ENCODE measurements around the gene KCNN2. TPM values are rescaled to one million over a fixed set of nuclear protein-coding genes. Genes with fewer than 3 reads are reported as not detected.

Gene KCNN2
- total RNA-seq, 1 experiment from 2014 or later, result not detected

GRCh38 chr5:114438471-114438870, 76.6 kb downstream of the KCNN2 start:
- BruUV-seq (replicated peaks), result no TSS peak
- DNase-seq (ENCODE audit: low read depth, low spot score) (no peak), ATAC-seq (no peak)
- no peak for TF ChIP-seq CBX3 (IDR thresholded peaks at IDR 0.05; ENCODE audit: low read depth)
- Histone ChIP-seq H2AFZ (ENCODE audit: low read depth, low read length, poor library complexity, severe bottlenecking) (no peak overlapping the region), H3K9ac (ENCODE audit: low read length) (no peak overlapping the region), H4K20me1 (ENCODE audit: insufficient read depth) (no peaks in the 10 kb centered on the region), H3K4me1 (ENCODE audit: control insufficient read depth in 1 of 2, insufficient read depth in 2 of 2, low read length in 2 of 2) (no peaks in the 10 kb centered on the region), H3K79me2 (ENCODE audit: insufficient read depth, low read length) (no peaks in the 10 kb centered on the region), H3K36me3 (ENCODE audit: control insufficient read depth in 1 of 2, insufficient read depth in 2 of 2, low read length in 2 of 2) (no peaks in the 10 kb centered on the region), H3K27ac (ENCODE audit: low read depth, low read length) (no peak overlapping the region), H3K4me3 (replicated peaks in 1 of 2; ENCODE audit: low read depth in 1 of 2, low read length in 2 of 2) (no peak overlapping the region), H3K27me3 (ENCODE audit: insufficient read depth, low read length) (peaks cover 10% of the 10 kb centered on the region; the same call in 1 of the 2 replicates), H3K9me2 (ENCODE audit: insufficient read depth) (no peaks in the 10 kb centered on the region), H3K9me3 (ENCODE audit: control insufficient read depth in 1 of 2, insufficient read depth in 1 of 2, low read depth in 1 of 2, low read length in 2 of 2) (no peaks in the 10 kb centered on the region), H3K4me2 (ENCODE audit: low read length) (no peak overlapping the region)
- intact Hi-C loops (cut with micrococcal nuclease), result no loop called here
- POLR2A ChIA-PET, result no interaction called here
- CTCF ChIA-PET, result no interaction called here
- RAD21 ChIA-PET (ENCODE audit: low non-redundant PET in 1 of 2, low total read pairs in 2 of 2, uncharacterized antibody in 2 of 2, unreplicated experiment in 2 of 2), result no interaction called here

- DNase-seq (ENCODE audit: low read depth, low spot score) (no peak), ATAC-seq (peak; percentile 52)
- no peak overlapping the region for H2AFZ ChIP-seq (ENCODE audit: low read depth, low read length, poor library complexity, severe bottlenecking)
- no peak overlapping the region for H3K4me2 ChIP-seq (ENCODE audit: low read length)
- H3K36me3 ChIP-seq (ENCODE audit: control insufficient read depth in 1 of 2, insufficient read depth in 2 of 2, low read length in 2 of 2), result no peaks in the 10 kb centered on the region
- H3K9me2 ChIP-seq (ENCODE audit: insufficient read depth), result no peaks in the 10 kb centered on the region
- CTCF ChIA-PET, result interaction anchor here (0.7 to 4.4 kb wide), 12 partner anchors 13 to 835 kb away, joined by 3 to 26 read pairs (median 4); no protein-coding TSS in a partner anchor
- BruUV-seq (replicated peaks), result no TSS peak
- H3K27me3 ChIP-seq (ENCODE audit: insufficient read depth, low read length), result peaks cover 13% of the 10 kb centered on the region; the same call in 1 of the 2 replicates
- TF ChIP-seq POLR2AphosphoS5 (IDR thresholded peaks at IDR 0.05; ENCODE audit: low read depth, low read length) (no peak), CTCF (IDR thresholded peaks at IDR 0.05 in 2 of 3, conservative IDR thresholded peaks at IDR 0.05 in 1 of 3; ENCODE audit: borderline replicate concordance in 1 of 3, insufficient read depth in 1 of 3, low read depth in 2 of 3, low read length in 2 of 3) (peak in 2 of 3 experiments; percentile 15 to 48; a peak in 3 of 6 replicates)
- no peaks in the 10 kb centered on the region for H4K20me1 ChIP-seq (ENCODE audit: insufficient read depth)
- H3K9ac ChIP-seq (ENCODE audit: low read length), result no peak overlapping the region
- POLR2A ChIA-PET, result no interaction called here
- H3K4me3 ChIP-seq (replicated peaks in 1 of 2; ENCODE audit: low read depth in 1 of 2, low read length in 2 of 2), result no peak overlapping the region
- H3K4me1 ChIP-seq (ENCODE audit: control insufficient read depth in 1 of 2, insufficient read depth in 2 of 2, low read length in 2 of 2), result no peaks in the 10 kb centered on the region
- no peaks in the 10 kb centered on the region for H3K9me3 ChIP-seq (ENCODE audit: control insufficient read depth in 1 of 2, insufficient read depth in 1 of 2, low read depth in 1 of 2, low read length in 2 of 2)
- no peaks in the 10 kb centered on the region for H3K79me2 ChIP-seq (ENCODE audit: insufficient read depth, low read length)
- H3K27ac ChIP-seq (ENCODE audit: low read depth, low read length), result no peak overlapping the region
- RAD21 ChIA-PET (ENCODE audit: low non-redundant PET in 1 of 2, low total read pairs in 2 of 2, uncharacterized antibody in 2 of 2, unreplicated experiment in 2 of 2), result no interaction called here
- intact Hi-C loops (cut with micrococcal nuclease), result loop anchor here (5.0 kb wide), 1 partner anchor 640 kb away; no protein-coding TSS in a partner anchor
Measured at GRCh38 chr5:114447084-114447773, 85.4 kb downstream of the KCNN2 start.
